Psoas muscle (tissue), 8 donors: ENCODE data around the gene MOSPD3. TPM values are rescaled to one million over a fixed set of nuclear protein-coding genes. Genes with fewer than 3 reads are reported as not detected.
A peak's percentile ranks its signal among the peaks of the same experiment; 100 is the strongest.

ENCODE experiments used
- ATAC-seq, 4 donors: fragments of 200-7000 bp; cut with Tn5 transposase; one replicate each; pipeline ENCODE4 v1.9.1; 2020; ENCODE audit warnings: moderate library complexity in 3 of 4, mild to moderate bottlenecking in 2 of 4
- DNase-seq, 2 donors: peaks; one replicate each; pipeline ENCODE4 v3.0.0-alpha.2; 2020
- H3K27ac ChIP-seq: fragments of 200-600 bp; one replicate; pipeline ENCODE4 v1.8.0; 2022
- H3K27me3 ChIP-seq, 3 donors: fragments of 200-600 bp in 1 of 3; one replicate each; pipeline versions ENCODE4 v1.6.1 to v1.8.0; 2013 to 2022; ENCODE audit warnings: low read length in 2 of 3, mild to moderate bottlenecking in 2 of 3, moderate library complexity in 1 of 3; ENCODE audit not compliant: insufficient read depth in 3 of 3
- H3K36me3 ChIP-seq, 2 donors: fragments of 200-600 bp in 1 of 2; one replicate each; pipeline versions ENCODE4 v1.6.1 to v1.8.0; 2013 to 2022; ENCODE audit warnings: low read depth in 1 of 2, mild to moderate bottlenecking in 1 of 2, moderate library complexity in 1 of 2; ENCODE audit not compliant: insufficient read depth in 1 of 2
- H3K4me1 ChIP-seq: fragments of 200-600 bp; one replicate; pipeline ENCODE4 v1.8.0; 2022
- H3K4me3 ChIP-seq: fragments of 200-600 bp; one replicate; pipeline ENCODE4 v1.8.0; 2022; ENCODE audit warnings: mild to moderate bottlenecking
- H3K9me3 ChIP-seq: fragments of 200-600 bp; one replicate; pipeline ENCODE4 v1.8.0; 2022
- CTCF ChIP-seq: fragments of 200-600 bp; IDR thresholded peaks from one replicate; pipeline ENCODE4 v1.8.0; 2022; ENCODE audit warnings: antibody characterized with exemption
- WGBS, 3 donors: extraction: QIAGEN DNeasy Blood & Tissue Kit; methylation state at CpG; one replicate each; pipeline versions ENCODE4 v1.1.6 to v1.1.7; 2013; 5-methylcytosine and 5-hydroxymethylcytosine counted together
- intact Hi-C, 2 donors: fragments of 100-400 bp; cut with DNase I; formaldehyde crosslinking; loops; one replicate each; pipeline versions ENCODE4 v1.11.0 to v1.14.2; 2022
- polyA plus RNA-seq, 3 donors: library from polyadenylated mRNA; stranded (reverse); fragments of 200-250 nt; gene quantifications; one replicate each; pipeline ENCODE4 v1.2.3, GENCODE V29; 2013
- total RNA-seq, 4 donors: library from RNA; stranded (reverse); fragmentation: NEBNext Ultra II Directional in 2 of 4; extraction: Animal tissue kit (Norgen Biotek cat#: 25700) in 2 of 4; gene quantifications; one replicate each; pipeline versions ENCODE4 v1.2.1 to v1.2.4, GENCODE V29; 2021 to 2023
- donor health status: healthy with polysubstance abuse.
- donor health status: DM: no; HTN: no; CAD: no; lungs with moderate emphysema.
- donor health status: Bipolar disorder and iron deficiency.
- donor health status: healthy.
- donor health status: DM: yes; HTN: yes; CAD: no.
- donor health status: DM: no; HTN: no; CAD: no.
- donor health status: DM: no; HTN: no; CAD: no.
- donor health status: DM: yes; HTN: yes; CAD: no.

Gene MOSPD3
- total and polyA plus RNA-seq, 7 donors: 6.2 to 11.3 (median 7.0) TPM

- no peak for TF ChIP-seq CTCF
- WGBS, 3 donors: 77 to 82% (median 81%) methylated on average over 11 of the region's 11 CpGs
- Histone ChIP-seq H3K36me3 (peaks cover 3 to 52% of the 10 kb centered on the region in 2 donors), H3K27ac (no peak overlapping the region), H3K4me1 (peaks cover 20% of the 10 kb centered on the region), H3K4me3 (peak overlapping the region; percentile 100), H3K27me3 (peaks cover 0 to 3% (median 0%) of the 10 kb centered on the region in 3 donors), H3K9me3 (no peaks in the 10 kb centered on the region)
- no peak for ATAC-seq
- intact Hi-C loops: no loop called here
- no peak for DNase-seq
Measured at GRCh38 chr7:100582650-100583049, 29.7 kb upstream of the MOSPD3 start.

GRCh38 chr7:100583132-100584053 lies 28.9 kb upstream of the MOSPD3 start:
- no peaks in the 10 kb centered on the region for H3K27me3 ChIP-seq
- intact Hi-C loops: loop anchor here in 1 of 2 donors (1.0 kb wide), 1 partner anchor 91 kb away; no protein-coding TSS in a partner anchor
- peak overlapping the region; percentile 100 for H3K4me3 ChIP-seq
- peaks cover 0 to 45% of the 10 kb centered on the region in 2 donors for H3K36me3 ChIP-seq
- TF ChIP-seq CTCF: no peak
- ATAC-seq (no peak), DNase-seq (peak; percentile 61 to 71)
- WGBS, 3 donors: 56 to 65% (median 62%) methylated on average over 22 to 23 of the region's 23 CpGs
- H3K27ac ChIP-seq: no peak overlapping the region
- H3K4me1 ChIP-seq: peaks cover 20% of the 10 kb centered on the region
- no peaks in the 10 kb centered on the region for H3K9me3 ChIP-seq

GRCh38 chr7:100584054-100584682 lies 28.2 kb upstream of the MOSPD3 start:
- ATAC-seq: no peak
- no peak for TF ChIP-seq CTCF
- DNase-seq: no peak
- Histone ChIP-seq H3K36me3 (peaks cover 0 to 37% of the 10 kb centered on the region in 2 donors), H3K27ac (peak overlapping the region; percentile 97), H3K4me3 (peak overlapping the region; percentile 100), H3K9me3 (no peaks in the 10 kb centered on the region), H3K27me3 (no peaks in the 10 kb centered on the region), H3K4me1 (peaks cover 20% of the 10 kb centered on the region)
- 35 to 40% (median 36%) methylated on average over 15 of the region's 15 CpGs for WGBS, 3 donors
- intact Hi-C loops: loop anchor here in 1 of 2 donors (1.0 kb wide), 1 partner anchor 90 kb away; no protein-coding TSS in a partner anchor

GRCh38 chr7:100584683-100585510 lies 27.4 kb upstream of the MOSPD3 start:
- WGBS, 3 donors: 6 to 7% (median 6%) methylated on average over 19 to 20 of the region's 20 CpGs
- Histone ChIP-seq H3K27ac (peak overlapping the region; percentile 97), H3K36me3 (peaks cover 0 to 30% of the 10 kb centered on the region in 2 donors), H3K4me3 (peak overlapping the region; percentile 100), H3K27me3 (no peaks in the 10 kb centered on the region), H3K9me3 (no peaks in the 10 kb centered on the region), H3K4me1 (peaks cover 20% of the 10 kb centered on the region)
- no peak for ATAC-seq
- TF ChIP-seq CTCF: no peak
- DNase-seq: peak in 1 of 2 donors; percentile 37
- intact Hi-C loops: loop anchor here (1.0 to 5.0 kb wide), 2 partner anchors 89 to 92 kb away; no protein-coding TSS in a partner anchor
